Activated CD4-positive, alpha-beta T cell treated with anti-CD3 and anti-CD28 coated beads, Interleukin-2, amount 10 ng/mL, durations not matched to agents 24 days and 14 days (primary cell): ENCODE measurements around the gene PDK4. TPM values are rescaled to one million over a fixed set of nuclear protein-coding genes. Genes with fewer than 3 reads are reported as not detected.

Source experiments
- DNase-seq: peaks from one replicate; pipeline ENCODE4 v3.0.0; 2022
- H3K27ac Mint-ChIP-seq: one replicate; pipeline ENCODE4 v1.8.0; 2022; ENCODE audit warnings: mild to moderate bottlenecking, mixed read lengths
- H3K27me3 Mint-ChIP-seq: one replicate; pipeline ENCODE4 v1.8.0; 2022; ENCODE audit warnings: mixed read lengths
- H3K36me3 Mint-ChIP-seq: one replicate; pipeline ENCODE4 v1.8.0; 2022; ENCODE audit warnings: low read depth, mild to moderate bottlenecking, mixed read lengths
- H3K4me1 Mint-ChIP-seq: one replicate; pipeline ENCODE4 v1.8.0; 2021; ENCODE audit warnings: mixed read lengths
- H3K4me3 Mint-ChIP-seq: one replicate; pipeline ENCODE4 v1.8.0; 2022; ENCODE audit warnings: mild to moderate bottlenecking, moderate library complexity, mixed read lengths
- H3K9me3 Mint-ChIP-seq: one replicate; pipeline ENCODE4 v1.8.0; 2021; ENCODE audit warnings: mixed read lengths
- intact Hi-C: fragments of 100-400 bp; cut with micrococcal nuclease; formaldehyde crosslinking; loops from one replicate; pipeline ENCODE4 v1.15.1; 2023
- total RNA-seq: library from RNA; stranded (reverse); gene quantifications from 2 replicates; pipeline ENCODE4 v1.2.3, GENCODE V29; 2022

PDK4 gene
- total RNA-seq, 1 donor from 2014 or later, result not detected

DNA sequence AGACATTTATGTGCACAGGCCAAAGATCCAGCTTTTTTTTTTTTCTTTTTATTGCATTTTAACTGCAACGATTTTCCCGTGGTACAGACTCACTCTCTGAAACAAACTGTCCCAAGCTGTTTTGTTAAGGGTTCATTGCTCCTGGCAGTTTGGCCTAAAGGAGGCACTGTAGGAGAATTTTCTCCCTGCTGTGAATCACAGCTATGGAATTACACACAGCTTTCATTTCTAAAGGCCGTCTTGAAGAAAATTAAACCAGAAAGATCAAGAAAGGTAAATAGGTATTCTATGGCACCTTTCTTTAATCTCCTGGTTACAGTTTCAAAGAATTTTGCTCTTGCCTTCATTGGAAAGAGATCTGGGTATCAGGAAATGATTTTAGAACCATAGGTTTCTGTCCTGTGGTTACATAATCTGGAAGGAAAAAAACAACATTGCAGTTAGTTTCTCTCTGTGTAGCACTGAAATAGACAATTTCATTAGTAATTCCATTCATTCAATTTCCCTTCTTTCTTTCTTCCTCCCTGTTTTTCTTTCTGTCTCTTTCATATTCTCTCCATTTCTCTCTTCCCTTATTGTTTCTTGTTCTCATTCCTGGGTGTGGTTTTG, 51.2 kb downstream of the PDK4 start:
- no peaks in the 10 kb centered on the region for H3K9me3 Mint-ChIP-seq
- peaks cover 6% of the 10 kb centered on the region for H3K27me3 Mint-ChIP-seq
- H3K4me3 Mint-ChIP-seq, result no peak overlapping the region
- intact Hi-C loops, result no loop called here
- no peaks in the 10 kb centered on the region for H3K4me1 Mint-ChIP-seq
- no peak overlapping the region for H3K27ac Mint-ChIP-seq
- no peak for DNase-seq
- no peaks in the 10 kb centered on the region for H3K36me3 Mint-ChIP-seq

DNA sequence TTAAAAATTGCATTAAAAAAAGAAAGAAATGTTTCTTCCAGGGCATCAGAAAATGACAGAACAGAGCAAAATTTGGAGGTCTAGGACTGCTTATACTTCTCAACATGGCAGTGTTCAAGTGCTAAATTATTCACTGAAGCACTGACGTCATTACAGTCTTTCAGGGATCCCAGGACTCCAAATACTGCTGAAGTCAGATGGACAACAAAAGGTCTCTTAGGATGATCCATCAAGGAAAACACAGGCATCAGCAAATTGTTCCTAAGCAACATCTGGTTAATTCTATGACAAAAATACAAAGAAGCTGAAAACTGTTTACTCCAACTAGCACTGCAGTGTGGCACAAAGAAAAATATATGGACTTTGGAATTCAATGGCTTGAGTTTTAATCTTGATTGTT, 52.1 kb downstream of the PDK4 start:
- Mint-ChIP-seq H3K27me3 (peaks cover 9% of the 10 kb centered on the region), H3K9me3 (no peaks in the 10 kb centered on the region), H3K4me1 (no peaks in the 10 kb centered on the region), H3K36me3 (no peaks in the 10 kb centered on the region), H3K4me3 (no peak overlapping the region), H3K27ac (no peak overlapping the region)
- intact Hi-C loops, result no loop called here
- DNase-seq, result no peak

DNA sequence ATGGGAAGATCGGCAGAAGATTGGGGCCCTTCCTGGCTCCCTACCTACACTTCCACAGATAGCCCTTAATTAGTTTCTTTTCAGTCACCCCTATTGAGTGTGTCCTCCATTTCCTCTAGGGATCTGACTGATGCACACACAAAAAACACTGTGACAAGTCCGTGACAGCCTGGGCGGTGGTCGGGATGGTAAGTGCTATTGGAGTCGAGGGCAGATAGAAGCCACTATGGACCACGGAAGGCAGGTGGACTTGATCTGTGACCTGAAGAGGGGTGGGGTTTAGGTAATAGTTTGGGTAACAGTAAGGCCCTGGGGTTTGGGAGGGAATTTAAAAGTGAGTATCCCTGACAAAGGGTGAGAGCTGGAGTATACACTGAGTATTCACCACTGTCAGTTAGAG, 53.0 kb downstream of the PDK4 start:
- Mint-ChIP-seq H3K27me3 (peaks cover 13% of the 10 kb centered on the region), H3K4me1 (no peaks in the 10 kb centered on the region), H3K4me3 (no peak overlapping the region), H3K9me3 (no peaks in the 10 kb centered on the region), H3K36me3 (no peaks in the 10 kb centered on the region), H3K27ac (no peak overlapping the region)
- intact Hi-C loops, result no loop called here
- DNase-seq, result no peak

DNA sequence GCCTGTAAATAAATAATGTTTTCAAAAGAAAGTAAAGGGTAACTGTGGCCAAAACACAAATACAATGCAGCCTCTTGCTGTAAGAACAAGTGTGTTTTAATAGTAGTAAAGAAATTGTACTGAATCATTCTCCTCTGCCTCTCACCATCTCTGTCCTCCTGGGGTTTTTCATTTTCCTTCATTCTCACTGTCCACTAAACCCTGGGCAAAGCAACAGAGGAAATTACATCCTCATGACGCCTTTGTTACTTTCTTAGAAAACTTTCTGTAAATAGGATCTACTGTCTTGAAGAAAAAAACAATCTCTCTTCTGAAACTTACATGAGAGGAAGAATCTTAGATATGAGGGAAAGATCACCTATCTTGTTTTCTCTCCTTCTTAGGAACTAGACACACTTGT, 56.0 kb downstream of the PDK4 start:
- no peak for DNase-seq
- no peaks in the 10 kb centered on the region for H3K36me3 Mint-ChIP-seq
- no peaks in the 10 kb centered on the region for H3K9me3 Mint-ChIP-seq
- H3K4me3 Mint-ChIP-seq, result no peak overlapping the region
- intact Hi-C loops, result no loop called here
- peaks cover 19% of the 10 kb centered on the region for H3K27me3 Mint-ChIP-seq
- H3K27ac Mint-ChIP-seq, result no peak overlapping the region
- H3K4me1 Mint-ChIP-seq, result no peaks in the 10 kb centered on the region

DNA sequence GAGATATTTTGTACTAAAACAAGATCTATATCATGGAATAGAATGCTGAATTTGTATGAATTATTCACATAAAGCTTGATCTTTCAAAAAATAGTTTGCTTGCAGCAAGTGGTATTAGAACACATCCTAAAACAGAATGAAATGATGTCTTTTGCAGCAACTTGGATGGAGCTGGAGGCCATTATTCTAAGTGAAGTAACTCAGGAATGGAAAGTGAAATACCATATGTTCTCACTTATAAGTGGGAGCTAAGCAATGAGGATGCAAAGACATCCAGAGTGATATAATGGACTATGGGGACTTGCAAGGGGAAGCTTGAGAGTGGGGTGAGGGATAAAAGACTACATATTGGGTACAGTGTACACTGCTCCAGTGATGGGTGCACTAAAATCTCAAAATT, 56.9 kb downstream of the PDK4 start:
- intact Hi-C loops, result no loop called here
- Mint-ChIP-seq H3K27ac (no peak overlapping the region), H3K36me3 (no peaks in the 10 kb centered on the region), H3K4me1 (no peaks in the 10 kb centered on the region), H3K27me3 (peaks cover 21% of the 10 kb centered on the region), H3K4me3 (no peak overlapping the region), H3K9me3 (no peaks in the 10 kb centered on the region)
- DNase-seq, result no peak

DNA sequence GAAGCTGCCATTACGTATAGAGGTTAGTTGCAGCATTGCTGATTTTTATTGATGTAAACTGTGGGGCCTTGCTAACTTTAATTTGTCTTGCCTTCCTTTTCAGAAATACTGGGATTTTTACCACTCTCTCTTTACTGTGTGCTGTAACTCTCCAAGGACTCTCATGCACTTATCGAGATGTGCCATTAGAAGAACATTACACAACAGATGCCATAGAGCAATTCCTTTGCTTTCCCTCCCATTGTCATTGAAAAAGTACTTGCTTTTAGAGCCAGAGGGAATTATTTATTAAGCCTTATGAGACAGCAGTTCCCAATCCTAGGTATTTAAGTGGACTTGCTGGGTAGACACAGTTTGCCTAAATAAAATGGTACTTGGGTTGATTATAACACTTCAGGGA, 58.8 kb downstream of the PDK4 start:
- H3K4me3 Mint-ChIP-seq, result no peak overlapping the region
- peaks cover 19% of the 10 kb centered on the region for H3K27me3 Mint-ChIP-seq
- no peak overlapping the region for H3K27ac Mint-ChIP-seq
- DNase-seq, result no peak
- H3K9me3 Mint-ChIP-seq, result no peaks in the 10 kb centered on the region
- H3K36me3 Mint-ChIP-seq, result no peaks in the 10 kb centered on the region
- no peaks in the 10 kb centered on the region for H3K4me1 Mint-ChIP-seq
- intact Hi-C loops, result no loop called here

DNA sequence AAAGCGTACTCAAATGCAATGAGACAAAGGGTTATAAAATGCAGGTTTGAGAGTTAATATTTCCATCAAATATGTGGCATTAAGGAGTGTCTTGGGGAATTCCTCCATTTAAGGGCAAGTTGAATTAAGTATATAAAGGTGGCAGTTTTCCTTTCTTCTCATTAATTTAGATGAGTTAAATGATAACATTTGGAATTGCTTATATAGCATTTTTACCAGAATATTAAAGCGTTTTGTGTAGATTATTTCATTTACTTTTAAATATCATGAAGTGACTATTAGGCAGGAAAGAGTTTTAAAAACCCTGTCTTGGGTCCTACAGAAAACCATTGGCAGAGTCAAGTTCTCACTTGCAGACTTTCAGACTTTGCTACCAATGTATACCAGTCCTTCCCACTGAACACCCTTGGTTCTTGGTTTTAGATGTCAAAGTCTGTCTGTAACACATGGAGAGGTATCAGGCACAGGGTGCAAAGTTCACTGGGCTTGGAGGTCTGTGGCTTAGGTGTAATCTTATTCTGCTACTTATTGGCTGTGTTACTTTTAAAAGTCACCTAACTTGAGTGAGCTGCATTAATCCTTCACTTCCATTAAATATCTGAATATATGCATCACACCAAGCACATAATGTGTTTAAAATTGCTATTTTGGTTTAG, 59.5 kb downstream of the PDK4 start:
- Mint-ChIP-seq H3K36me3 (no peaks in the 10 kb centered on the region), H3K9me3 (no peaks in the 10 kb centered on the region), H3K4me1 (no peaks in the 10 kb centered on the region), H3K4me3 (no peak overlapping the region), H3K27ac (no peak overlapping the region), H3K27me3 (peaks cover 19% of the 10 kb centered on the region)
- intact Hi-C loops, result no loop called here
- no peak for DNase-seq

DNA sequence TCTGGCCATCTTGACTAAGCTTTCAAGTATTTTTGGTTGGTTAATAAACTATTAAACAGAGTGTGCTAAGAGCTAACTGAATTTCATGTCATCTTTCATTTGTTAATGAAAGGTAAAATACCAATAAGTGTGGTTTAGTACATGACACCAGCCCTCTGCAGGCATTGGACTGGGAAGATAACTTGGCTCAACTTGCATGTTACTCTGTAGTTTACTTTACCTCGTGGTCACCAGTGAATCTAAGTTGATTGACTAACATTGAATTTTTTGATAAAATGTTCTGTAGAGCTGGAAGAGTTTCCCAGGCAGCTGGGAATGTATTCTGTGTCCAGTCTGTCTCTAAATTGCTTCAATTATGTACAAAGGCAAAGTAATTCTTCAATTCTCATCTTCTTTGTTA, 60.7 kb downstream of the PDK4 start:
- Mint-ChIP-seq H3K36me3 (no peaks in the 10 kb centered on the region), H3K9me3 (no peaks in the 10 kb centered on the region), H3K4me1 (no peaks in the 10 kb centered on the region), H3K27me3 (peaks cover 19% of the 10 kb centered on the region), H3K4me3 (no peak overlapping the region), H3K27ac (no peak overlapping the region)
- intact Hi-C loops, result no loop called here
- no peak for DNase-seq

DNA sequence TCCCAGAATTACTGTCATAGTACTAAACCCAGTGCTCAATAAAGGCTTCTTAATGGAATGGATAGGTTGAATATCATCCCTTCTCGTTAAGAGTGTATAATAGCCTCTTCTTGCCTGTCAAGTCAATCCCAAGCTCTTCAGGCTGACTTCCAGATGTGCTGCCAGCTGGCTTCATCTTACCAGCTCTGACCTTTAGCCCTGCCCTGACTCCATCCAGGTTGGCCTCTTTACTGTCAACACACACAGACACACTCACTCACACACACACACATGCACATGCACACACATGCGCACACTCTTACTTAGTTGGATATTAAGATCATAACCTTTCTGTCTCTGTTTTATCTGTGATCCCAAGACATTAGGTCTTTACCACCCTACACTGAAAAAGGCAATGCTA, 61.5 kb downstream of the PDK4 start:
- H3K27me3 Mint-ChIP-seq, result peaks cover 15% of the 10 kb centered on the region

More for the DNA sequence above, 61.5 kb downstream of the PDK4 start:
- Mint-ChIP-seq H3K27ac (no peak overlapping the region), H3K4me3 (no peak overlapping the region), H3K36me3 (no peaks in the 10 kb centered on the region), H3K4me1 (no peaks in the 10 kb centered on the region), H3K9me3 (no peaks in the 10 kb centered on the region)
- intact Hi-C loops, result no loop called here
- DNase-seq, result no peak

Other genes with a start within 250 kb of the PDK4 start
- not detected in 2 replicates for gene PON3, start 200.1 kb downstream of the PDK4 start, total RNA-seq
- gene PON2, start 161.5 kb downstream of the PDK4 start, total RNA-seq, result 2.4 and 3.7 TPM in 2 replicates
- gene ASB4, start 110.6 kb downstream of the PDK4 start, total RNA-seq, result not detected in 2 replicates
- not detected in 2 replicates for gene DYNC1I1, start 176.0 kb upstream of the PDK4 start, total RNA-seq